Dedifferentiated amniotic fluid mesenchymal stem cell (primary cell): ENCODE data around the gene CTNNBIP1.
"Not testable (repeated sequence)": the region's sequence is repeated elsewhere in the genome, so short reads cannot be mapped to it uniquely, and the experiment has no call there.

ENCODE experiments used
- DNase-seq: peaks from one replicate; pipeline ENCODE4 v3.0.0-alpha.2; 2016; ENCODE audit errors: extremely low spot score

The CTNNBIP1 gene, protein sequence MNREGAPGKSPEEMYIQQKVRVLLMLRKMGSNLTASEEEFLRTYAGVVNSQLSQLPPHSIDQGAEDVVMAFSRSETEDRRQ

GRCh38 chr1:9910076-9910422 is at the start of gene CTNNBIP1:
Gene CTNNBIP1, minus strand, starts transcription at chr1:9910269. Its CDS starts 38,205 bp downstream, at chr1:9872064.
- DNase-seq, result no peak

GRCh38 chr1:9957726-9958125 is 47.7 kb upstream of the CTNNBIP1 start:
- no peak for DNase-seq

DNA sequence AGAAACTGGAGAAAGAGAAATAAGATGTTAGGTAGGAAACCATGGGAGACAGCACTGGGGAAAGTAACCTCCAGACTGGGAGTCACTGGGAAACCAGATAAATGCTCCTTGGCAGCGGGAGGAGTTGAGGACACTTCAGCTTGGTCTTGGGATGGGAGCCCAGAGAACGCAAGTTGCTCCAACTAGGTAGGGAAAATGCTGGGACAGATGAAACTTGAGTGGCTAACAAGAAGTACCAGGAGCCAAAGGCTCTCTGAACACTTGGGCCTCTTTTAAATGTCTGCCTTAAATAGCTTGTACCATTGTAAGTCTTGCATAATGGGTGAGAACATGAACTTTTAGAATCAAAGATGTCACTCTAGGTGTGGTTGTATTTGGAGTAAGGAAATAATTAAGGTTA is 36.2 kb upstream of the CTNNBIP1 start:
- no peak for DNase-seq

DNA sequence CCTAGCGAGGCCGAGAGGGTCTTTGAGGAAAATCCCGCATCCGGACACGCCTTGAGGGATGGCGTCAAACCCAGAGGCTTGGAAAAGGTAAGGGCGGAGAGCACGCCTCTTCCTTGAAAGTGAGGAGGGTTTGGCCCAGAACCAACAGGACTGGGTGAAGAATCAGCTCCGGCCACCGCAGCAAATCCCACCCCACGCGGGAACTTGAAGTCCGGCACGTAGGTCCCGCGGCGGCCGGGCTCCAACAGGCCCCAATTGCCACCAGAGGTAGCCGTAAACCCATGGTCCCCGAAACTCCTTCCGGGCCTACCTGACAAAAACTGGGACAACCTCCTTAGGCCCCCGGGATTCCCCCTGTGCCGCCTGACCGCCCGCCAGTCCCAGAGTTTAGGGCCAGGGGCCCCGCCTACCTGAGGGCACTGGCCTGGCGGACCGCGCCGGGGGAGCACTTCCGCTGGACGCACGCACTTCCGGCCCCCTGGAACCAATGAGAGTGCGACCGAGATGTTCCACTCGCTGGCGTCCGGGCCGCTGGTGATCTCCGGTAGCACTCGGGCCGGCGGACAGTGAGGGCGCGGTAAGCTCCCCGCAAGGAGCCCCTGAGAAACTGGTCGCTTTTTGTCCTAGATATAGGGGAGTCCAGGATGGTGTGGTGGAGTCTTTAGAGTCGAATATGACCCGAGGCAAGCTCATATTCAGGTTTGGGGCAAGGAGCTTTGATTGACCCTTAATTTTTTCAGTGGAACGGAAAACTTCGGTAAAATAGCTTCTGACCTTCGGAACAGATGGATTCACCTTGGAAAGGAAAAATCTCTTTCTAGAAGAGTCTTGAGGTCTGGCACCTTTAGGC is 33.1 kb upstream of the CTNNBIP1 start, which contains the start of the genes LZIC and NMNAT1:
TSS of gene LZIC (minus strand) at position 453 of the 850 bp plus-strand sequence. CDS start 6,772 bp downstream, outside the sequence.
TSS of gene NMNAT1 (plus strand) at position 537 of the 850 bp plus-strand sequence. CDS start 28,599 bp downstream, outside the sequence.
- peak; percentile 92 for DNase-seq

GRCh38 chr1:9942399-9942938 is 32.4 kb upstream of the CTNNBIP1 start:
- peak; percentile 61 for DNase-seq

- DNase-seq, result no peak
Observed at GRCh38 chr1:9929431-9930385, 19.6 kb upstream of the CTNNBIP1 start.

DNA sequence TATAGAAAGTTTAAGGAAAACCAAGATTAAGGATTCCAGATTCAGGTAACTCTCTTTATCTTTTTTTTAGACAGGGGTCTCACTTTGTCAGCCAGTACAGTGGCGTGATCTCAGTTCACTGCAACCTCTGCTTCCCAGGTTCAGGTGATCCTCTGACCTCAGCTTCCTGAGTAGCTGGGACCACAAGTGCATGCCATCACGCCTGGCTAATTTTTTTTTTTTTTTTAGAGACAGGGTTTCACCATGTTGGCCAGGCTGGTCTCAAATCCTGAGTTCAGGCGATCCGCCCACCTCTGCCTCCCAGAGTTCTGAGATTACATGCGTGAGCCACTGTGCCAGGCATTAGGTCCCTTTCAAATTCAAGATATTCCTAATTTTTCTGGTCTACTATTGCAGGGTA is 17.2 kb upstream of the CTNNBIP1 start:
- DNase-seq, result no peak

DNA sequence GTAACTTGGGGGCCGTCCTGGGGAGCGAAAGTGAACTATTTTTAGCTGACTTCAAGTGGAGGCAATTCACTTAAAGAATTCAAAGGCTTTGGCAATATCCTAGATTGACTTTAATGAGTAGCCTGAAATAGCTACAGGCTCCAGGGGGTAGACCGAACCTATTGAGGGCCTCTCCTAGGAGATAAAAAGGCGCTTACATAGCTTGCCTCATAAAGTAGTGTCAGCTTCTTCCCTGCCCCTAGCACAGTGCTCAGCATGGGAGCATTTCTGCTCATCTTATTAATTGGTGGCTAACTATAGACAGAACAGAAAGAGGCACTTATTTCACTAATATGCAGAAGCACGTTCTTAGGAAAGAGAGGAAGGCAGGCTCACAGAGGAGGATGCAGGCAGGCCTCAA is 12.3 kb upstream of the CTNNBIP1 start:
- no peak for DNase-seq

GRCh38 chr1:9920606-9921005 is 10.5 kb upstream of the CTNNBIP1 start:
- no peak for DNase-seq

GRCh38 chr1:9917901-9918300 is 7.8 kb upstream of the CTNNBIP1 start:
- DNase-seq, result no peak

GRCh38 chr1:9917495-9917894 is 7.4 kb upstream of the CTNNBIP1 start:
- not testable (repeated sequence) for DNase-seq

DNA sequence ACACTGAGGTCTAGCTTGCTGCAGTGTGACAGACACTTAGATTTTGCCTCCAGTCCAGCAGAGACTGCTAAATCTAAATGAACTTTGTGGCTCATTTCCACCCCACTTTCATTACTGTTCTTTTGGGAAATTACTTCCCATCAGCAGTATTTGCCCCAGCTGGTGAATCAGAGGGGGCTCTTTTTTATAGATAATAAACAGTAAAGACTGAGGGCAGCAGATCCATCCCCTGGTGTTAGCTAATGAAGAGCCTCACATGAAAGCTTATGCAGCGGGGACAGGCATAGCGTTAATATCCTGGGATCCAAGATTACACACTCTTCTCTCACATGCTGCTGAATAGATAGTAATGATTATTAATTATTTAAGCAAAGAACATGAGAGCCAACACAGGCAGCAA is 6.4 kb upstream of the CTNNBIP1 start:
- DNase-seq, result no peak

DNA sequence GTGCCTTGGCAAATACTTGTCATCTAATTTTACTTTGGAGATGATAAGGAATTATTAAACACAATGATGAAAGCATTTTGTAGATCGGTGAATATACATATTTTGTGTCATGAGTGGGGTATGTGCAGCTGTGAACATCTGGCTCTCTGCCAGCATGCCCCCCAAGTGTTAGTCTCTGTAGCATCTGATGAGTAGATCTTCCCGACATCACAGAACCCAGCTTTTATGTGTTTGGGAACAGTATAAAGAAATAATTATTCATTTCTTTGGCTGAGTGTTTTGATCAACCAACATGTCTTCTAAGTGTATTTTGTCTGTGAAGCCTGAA is 4.5 kb upstream of the CTNNBIP1 start:
- DNase-seq, result no peak

- no peak for DNase-seq
Observed at GRCh38 chr1:9912264-9912936, 2.3 kb upstream of the CTNNBIP1 start.

DNA sequence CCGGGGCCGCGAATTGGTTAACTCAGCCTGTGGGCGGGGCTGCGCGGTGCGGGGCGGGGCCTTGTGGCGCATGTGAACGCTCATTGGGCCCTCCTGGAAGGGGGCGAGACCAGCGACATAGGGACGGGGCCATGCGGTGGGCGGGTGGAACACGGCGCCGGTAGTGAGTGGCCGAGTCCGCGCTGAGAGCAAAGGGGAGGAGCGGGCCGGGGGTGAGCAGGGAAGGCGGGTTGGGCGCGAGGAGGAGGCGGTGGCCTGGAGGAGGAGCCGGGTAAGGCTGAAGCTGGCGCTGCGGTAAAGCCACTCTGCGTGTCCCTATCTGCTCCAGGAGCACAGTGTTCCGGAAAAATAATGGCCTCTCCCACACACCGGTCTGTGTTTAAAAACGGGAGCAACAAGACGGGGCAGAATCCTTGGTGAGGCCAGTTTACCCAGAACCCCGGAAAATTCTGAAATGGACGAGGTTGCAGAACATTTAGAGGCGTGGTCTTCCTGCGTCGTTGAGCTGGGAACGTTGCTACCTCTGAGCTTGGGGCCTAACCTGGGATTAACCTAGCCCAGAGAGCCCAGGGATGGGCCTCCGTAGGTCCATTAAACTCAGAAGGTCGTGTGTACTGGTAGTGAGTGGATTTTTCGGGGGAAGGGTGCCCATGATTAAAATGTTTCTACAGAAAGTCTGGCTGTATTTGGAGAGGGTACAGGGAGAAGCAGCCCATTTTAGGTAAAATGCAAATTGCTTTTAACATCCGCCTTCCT is 532 bp upstream of the CTNNBIP1 start:
- peak; percentile 98 for DNase-seq

DNA sequence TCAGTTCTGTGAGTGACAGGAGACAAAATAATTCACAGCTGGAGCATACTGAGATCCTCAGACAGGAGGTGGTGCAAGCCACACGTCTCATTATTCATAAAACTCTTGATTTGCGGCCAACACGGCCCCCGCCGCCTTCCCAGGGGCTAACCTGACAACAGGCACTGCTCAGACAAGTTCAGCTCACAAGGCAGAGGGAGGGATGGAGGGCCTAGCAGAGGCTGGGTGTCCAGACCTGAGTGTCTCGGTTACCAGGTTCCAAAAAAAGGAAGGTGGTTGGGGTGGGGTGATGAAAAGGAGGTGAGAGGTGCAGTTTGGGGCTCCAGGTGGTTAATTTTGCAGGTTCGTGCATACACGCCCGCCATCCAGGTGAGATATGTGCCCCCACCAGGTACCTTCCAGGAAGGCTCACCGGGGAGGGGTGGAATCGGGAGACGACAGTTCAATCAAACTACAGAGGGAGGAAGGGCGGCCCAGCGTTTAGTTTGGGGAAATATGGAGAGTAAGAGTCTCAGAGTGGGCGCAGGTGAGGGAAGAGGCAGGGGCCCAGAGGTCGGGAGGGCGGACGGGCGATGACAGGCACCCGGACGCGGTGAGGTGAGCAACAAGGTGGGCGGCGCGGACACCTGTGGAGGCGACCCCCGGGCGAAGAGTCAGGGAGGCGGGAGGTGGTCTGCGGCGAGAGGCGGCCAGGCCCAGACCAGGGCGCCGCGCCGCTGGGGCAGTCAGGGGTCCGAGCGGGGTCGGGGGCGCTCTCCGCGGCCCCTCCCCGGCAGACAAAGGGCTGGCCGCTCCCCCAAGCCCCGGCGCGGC is 629 bp downstream of the CTNNBIP1 start:
- DNase-seq, result no peak

DNA sequence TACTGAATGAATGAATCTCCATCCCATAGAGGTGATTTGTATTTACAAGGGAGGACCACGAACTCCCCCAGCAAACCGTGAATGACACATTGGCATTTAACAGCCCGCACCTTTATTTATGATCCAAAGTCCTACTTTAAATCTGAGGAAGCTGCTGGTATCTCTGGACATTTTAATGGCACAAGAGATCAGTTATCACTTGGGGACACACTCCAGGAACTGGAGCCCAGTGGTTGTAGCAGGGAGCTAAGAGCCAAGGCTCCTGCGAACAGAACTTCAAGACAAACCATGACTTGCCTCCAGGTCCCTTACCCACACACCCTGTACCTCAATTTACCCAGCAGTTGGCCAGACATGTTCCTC is 1.2 kb downstream of the CTNNBIP1 start:
- no peak for DNase-seq

DNA sequence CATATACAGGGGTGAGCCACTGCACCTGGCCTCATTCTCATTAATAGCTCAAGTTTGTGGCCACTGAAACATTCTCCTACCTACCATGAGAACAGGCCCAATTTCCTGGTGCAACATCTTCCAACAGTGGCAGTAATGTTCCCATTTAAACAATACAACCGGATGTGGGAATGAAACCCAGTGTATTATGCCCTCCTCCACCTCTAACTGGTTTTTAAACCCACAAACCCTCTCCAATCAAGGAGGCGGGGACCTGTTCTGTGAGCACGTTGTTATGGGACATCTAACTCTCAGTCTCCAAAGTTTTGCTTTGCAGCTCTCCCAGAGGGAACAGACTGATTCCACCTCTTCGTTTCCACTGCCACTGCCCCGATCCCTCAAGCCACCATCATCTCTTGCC is 2.6 kb downstream of the CTNNBIP1 start:
- no peak for DNase-seq

- no peak for DNase-seq
Observed at GRCh38 chr1:9906466-9906865, 3.6 kb downstream of the CTNNBIP1 start.

DNA sequence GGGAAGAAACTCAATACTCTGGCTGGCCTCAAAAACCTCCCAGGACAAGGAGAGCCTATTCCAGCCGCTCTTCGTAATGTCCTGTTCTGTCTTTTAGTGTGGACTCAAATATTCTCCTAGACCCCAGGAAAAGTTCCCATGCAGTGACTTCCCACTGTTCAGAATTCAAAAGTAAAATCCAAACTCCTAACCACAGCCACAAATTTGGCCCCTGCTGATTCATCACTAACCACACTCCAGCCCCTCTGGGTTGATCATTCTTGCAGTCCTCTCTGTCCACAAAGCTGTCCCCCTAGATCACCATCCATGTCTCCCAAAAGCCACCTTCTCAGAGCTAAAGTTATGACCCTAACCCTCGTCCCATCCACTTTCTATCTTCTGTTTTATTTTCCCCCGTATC is 5.1 kb downstream of the CTNNBIP1 start:
- no peak for DNase-seq
